ENCODE data around the gene DHRS7C. TPM values are rescaled to one million over a fixed set of nuclear protein-coding genes. Genes with fewer than 3 reads are reported as not detected.
A peak's percentile ranks its signal among the peaks of the same experiment; 100 is the strongest.

DHRS7C gene
- total RNA-seq, 4 donors from 2014 or later = 5.1 to 64.6 (median 42.2) TPM

DNA sequence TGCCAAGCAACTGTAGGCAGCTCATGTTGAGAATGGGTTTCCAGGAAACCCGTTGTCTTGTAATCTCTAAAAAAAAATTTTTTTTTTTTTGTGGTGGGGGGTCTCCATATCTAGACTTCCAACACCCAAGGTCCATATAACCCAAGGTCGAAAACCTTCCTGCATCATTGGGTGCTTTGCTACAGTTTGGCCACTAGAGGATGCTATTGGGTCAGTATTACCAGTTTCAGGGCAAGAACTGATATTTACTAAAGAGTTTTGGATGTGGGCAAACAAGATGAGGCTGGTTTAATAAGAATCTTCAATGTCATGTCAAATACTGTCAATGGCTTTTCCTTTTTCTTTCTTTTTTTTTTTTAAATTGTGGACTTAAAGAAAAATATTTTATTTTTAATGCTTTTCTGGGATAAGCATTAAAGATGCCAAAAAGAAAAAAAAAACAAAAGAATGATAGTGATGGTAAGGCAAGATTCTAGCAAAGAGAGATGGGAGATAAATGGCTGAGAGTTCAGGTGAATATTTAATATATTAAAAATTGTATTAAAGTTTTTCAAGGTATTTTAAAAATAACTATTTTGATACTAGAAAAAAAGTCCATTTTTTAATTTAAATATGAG, 62.2 kb downstream of the DHRS7C start:
- no peak overlapping the region for H3K4me3 ChIP-seq
- no peaks in the 10 kb centered on the region for H3K4me1 ChIP-seq
- no peak overlapping the region for H3K27ac ChIP-seq
- peak; percentile 82 to 97 (median 90) for TF ChIP-seq CTCF (IDR thresholded peaks at IDR 0.05 in 4 of 5, conservative IDR thresholded peaks at IDR 0.05 in 1 of 5)
- no peak for TF ChIP-seq POLR2A (IDR thresholded peaks at IDR 0.05)
- DNase-seq (no peak), ATAC-seq (peak; percentile 56 to 71)
- intact Hi-C loops (cut with DNase I; ENCODE audit: low total_unique reads) = loop anchor here (1.0 to 2.0 kb wide), 2 partner anchors 39 to 146 kb away; no protein-coding TSS in a partner anchor
- in situ Hi-C loops (cut with MboI; ENCODE audit: low sequenced_read_pairs in 4 of 4) = loop anchor here in 2 of 4 donors (25.0 kb wide), 1 partner anchor 183 kb away; the partner anchor contains the start of gene RCVRN (in 2 of the 2)
- H3K36me3 ChIP-seq = no peaks in the 10 kb centered on the region
- no peaks in the 10 kb centered on the region for H3K9me3 ChIP-seq
- H3K27me3 ChIP-seq = no peaks in the 10 kb centered on the region

DNA sequence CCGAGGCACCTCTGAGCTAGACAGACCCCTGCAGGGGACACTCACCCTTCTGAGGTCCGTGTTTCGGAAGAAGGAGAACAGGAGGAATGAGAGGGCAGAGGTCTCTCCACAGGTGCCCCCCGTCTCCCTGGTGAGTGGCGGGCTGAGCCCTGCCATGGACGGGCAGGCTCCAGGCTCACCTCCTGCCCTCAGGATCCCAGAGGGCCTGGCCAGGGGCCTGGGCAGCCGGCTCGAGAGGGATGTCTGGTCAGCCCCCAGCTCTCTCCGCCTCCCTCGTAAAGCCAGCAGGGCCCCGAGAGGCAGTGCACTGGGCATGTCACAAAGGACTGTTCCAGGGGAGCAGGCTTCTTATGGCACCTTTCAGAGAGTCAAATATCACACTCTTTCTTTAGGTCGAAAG, 62.8 kb downstream of the DHRS7C start:
- Histone ChIP-seq H3K27me3 (no peaks in the 10 kb centered on the region), H3K36me3 (no peaks in the 10 kb centered on the region), H3K9me3 (no peaks in the 10 kb centered on the region), H3K27ac (no peak overlapping the region), H3K4me1 (no peaks in the 10 kb centered on the region), H3K4me3 (no peak overlapping the region)
- in situ Hi-C loops (cut with MboI; ENCODE audit: low sequenced_read_pairs in 4 of 4) (loop anchor here in 2 of 4 donors (25.0 kb wide), 1 partner anchor 184 kb away; the partner anchor contains the start of gene RCVRN (in 2 of the 2)), intact Hi-C loops (cut with DNase I; ENCODE audit: low total_unique reads) (loop anchor here (2.0 kb wide), 1 partner anchor 146 kb away; no protein-coding TSS in a partner anchor)
- ATAC-seq = no peak
- no peak for DNase-seq
- TF ChIP-seq POLR2A (IDR thresholded peaks at IDR 0.05) (no peak), CTCF (IDR thresholded peaks at IDR 0.05 in 4 of 5, conservative IDR thresholded peaks at IDR 0.05 in 1 of 5) (no peak)

GRCh38 chr17:9728005-9728404, 63.4 kb downstream of the DHRS7C start:
- in situ Hi-C loops (cut with MboI; ENCODE audit: low sequenced_read_pairs in 4 of 4) = loop anchor here in 2 of 4 donors (25.0 kb wide), 1 partner anchor 184 kb away; the partner anchor contains the start of gene RCVRN (in 2 of the 2)
- H3K27ac ChIP-seq = no peak overlapping the region
- no peaks in the 10 kb centered on the region for H3K4me1 ChIP-seq
- H3K9me3 ChIP-seq = no peaks in the 10 kb centered on the region
- ATAC-seq = no peak
- no peak for DNase-seq
- H3K27me3 ChIP-seq = no peaks in the 10 kb centered on the region
- no peaks in the 10 kb centered on the region for H3K36me3 ChIP-seq
- intact Hi-C loops (cut with DNase I; ENCODE audit: low total_unique reads) = loop anchor here (2.0 kb wide), 1 partner anchor 147 kb away; no protein-coding TSS in a partner anchor
- no peak overlapping the region for H3K4me3 ChIP-seq
- TF ChIP-seq POLR2A (IDR thresholded peaks at IDR 0.05) (no peak), CTCF (IDR thresholded peaks at IDR 0.05 in 4 of 5, conservative IDR thresholded peaks at IDR 0.05 in 1 of 5) (no peak)

- ATAC-seq (no peak), DNase-seq (no peak)
- H3K4me3 ChIP-seq = no peak overlapping the region
- intact Hi-C loops (cut with DNase I; ENCODE audit: low total_unique reads) = no loop called here
- in situ Hi-C loops (cut with MboI; ENCODE audit: low sequenced_read_pairs in 4 of 4) = loop anchor here in 2 of 4 donors (25.0 kb wide), 1 partner anchor 186 kb away; the partner anchor contains the start of gene RCVRN (in 2 of the 2)
- no peak overlapping the region for H3K27ac ChIP-seq
- no peak for TF ChIP-seq CTCF (IDR thresholded peaks at IDR 0.05 in 4 of 5, conservative IDR thresholded peaks at IDR 0.05 in 1 of 5)
- no peak for TF ChIP-seq POLR2A (IDR thresholded peaks at IDR 0.05)
- H3K4me1 ChIP-seq = no peaks in the 10 kb centered on the region
- H3K27me3 ChIP-seq = no peaks in the 10 kb centered on the region
- H3K9me3 ChIP-seq = no peaks in the 10 kb centered on the region
- no peaks in the 10 kb centered on the region for H3K36me3 ChIP-seq
These were observed 65.1 kb downstream of the DHRS7C start for GRCh38 chr17:9726291-9726690.
